OCI-LY1 (cell line): ENCODE data around the gene NBEA.

ENCODE experiments used
- EZH2 ChIP-seq: fragments of 200-600 bp; sonication (generic), shearing (Covaris generic); IDR thresholded peaks from 2 replicates; pipeline ENCODE4 v1.8.0; 2017; ENCODE audit warnings: borderline replicate concordance, mixed run types, mild to moderate bottlenecking, antibody characterized with exemption, low read length, moderate library complexity, mixed read lengths
- TF ChIP-seq, protein P1 (sequence below): fragments of 200-600 bp; sonication (generic), shearing (Covaris generic); IDR thresholded peaks from 2 replicates; pipeline ENCODE4 v1.5.1; 2017; ENCODE audit warnings: mild to moderate bottlenecking, antibody characterized with exemption, low read length, moderate library complexity, mixed read lengths

DNA sequence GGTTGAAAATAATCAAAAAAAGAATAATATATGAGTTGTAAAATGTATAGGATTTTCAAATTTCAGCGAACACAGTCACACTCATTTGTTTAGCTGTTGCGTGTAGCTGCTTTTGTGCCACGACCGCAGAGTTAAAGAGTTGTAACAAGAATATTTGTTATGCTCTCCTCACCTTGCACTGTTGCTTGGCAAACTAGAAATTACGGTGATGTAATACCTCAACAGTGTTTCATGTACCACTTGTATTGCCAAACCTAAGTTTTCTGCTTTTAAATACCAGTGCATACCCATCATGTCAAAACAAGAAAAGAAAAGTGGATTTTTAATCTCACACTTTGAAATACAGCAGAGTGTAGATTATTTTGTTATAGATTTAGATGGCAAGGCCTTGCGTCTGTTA, 201.1 kb downstream of the NBEA start:
- TF ChIP-seq, protein P1, sequence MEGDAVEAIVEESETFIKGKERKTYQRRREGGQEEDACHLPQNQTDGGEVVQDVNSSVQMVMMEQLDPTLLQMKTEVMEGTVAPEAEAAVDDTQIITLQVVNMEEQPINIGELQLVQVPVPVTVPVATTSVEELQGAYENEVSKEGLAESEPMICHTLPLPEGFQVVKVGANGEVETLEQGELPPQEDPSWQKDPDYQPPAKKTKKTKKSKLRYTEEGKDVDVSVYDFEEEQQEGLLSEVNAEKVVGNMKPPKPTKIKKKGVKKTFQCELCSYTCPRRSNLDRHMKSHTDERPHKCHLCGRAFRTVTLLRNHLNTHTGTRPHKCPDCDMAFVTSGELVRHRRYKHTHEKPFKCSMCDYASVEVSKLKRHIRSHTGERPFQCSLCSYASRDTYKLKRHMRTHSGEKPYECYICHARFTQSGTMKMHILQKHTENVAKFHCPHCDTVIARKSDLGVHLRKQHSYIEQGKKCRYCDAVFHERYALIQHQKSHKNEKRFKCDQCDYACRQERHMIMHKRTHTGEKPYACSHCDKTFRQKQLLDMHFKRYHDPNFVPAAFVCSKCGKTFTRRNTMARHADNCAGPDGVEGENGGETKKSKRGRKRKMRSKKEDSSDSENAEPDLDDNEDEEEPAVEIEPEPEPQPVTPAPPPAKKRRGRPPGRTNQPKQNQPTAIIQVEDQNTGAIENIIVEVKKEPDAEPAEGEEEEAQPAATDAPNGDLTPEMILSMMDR: no peak
- TF ChIP-seq EZH2: no peak
